Heart left ventricle (tissue), 16 donors: Measurements from ENCODE around the gene SPACA4. TPM values are rescaled to one million over a fixed set of nuclear protein-coding genes. Genes with fewer than 3 reads are reported as not detected.
"Not testable (repeated sequence)": the region's sequence is repeated elsewhere in the genome, so short reads cannot be mapped to it uniquely, and the experiment has no call there.

ENCODE experiments used
- ATAC-seq, 4 donors: fragments of 200-7000 bp; cut with Tn5 transposase; one replicate each; pipeline ENCODE4 v1.9.1; 2020 to 2022; ENCODE audit warnings: moderate library complexity in 4 of 4, mild to moderate bottlenecking in 3 of 4, moderate number of reproducible peaks in 1 of 4
- DNase-seq, 5 donors: peaks; one replicate each; pipeline ENCODE4 v3.0.0-alpha.2; 2020
- H3K27ac ChIP-seq, 12 donors: fragments of 200-600 bp; sonication (generic) in 4 of 12; one replicate each; pipeline versions ENCODE4 v1.5.0 to v1.8.0; 2016 to 2022; ENCODE audit warnings: mild to moderate bottlenecking in 2 of 12
- H3K27me3 ChIP-seq, 9 donors: fragments of 200-600 bp; sonication (generic) in 2 of 9; one replicate each; pipeline versions ENCODE4 v1.5.1 to v1.8.0; 2016 to 2022; ENCODE audit warnings: mild to moderate bottlenecking in 3 of 9
- H3K36me3 ChIP-seq, 9 donors: fragments of 200-600 bp; sonication (generic) in 2 of 9; one replicate each; pipeline versions ENCODE4 v1.5.0 to v1.8.0; 2018 to 2022; ENCODE audit warnings: mild to moderate bottlenecking in 2 of 9
- H3K4me1 ChIP-seq, 12 donors: fragments of 200-600 bp; sonication (generic) in 4 of 12; one replicate each; pipeline versions ENCODE4 v1.5.0 to v1.8.0; 2016 to 2022; ENCODE audit warnings: mild to moderate bottlenecking in 3 of 12
- H3K4me3 ChIP-seq, 12 donors: fragments of 200-600 bp; sonication (generic) in 4 of 12; one replicate each; pipeline versions ENCODE4 v1.5.0 to v1.8.0; 2017 to 2022; ENCODE audit warnings: mild to moderate bottlenecking in 9 of 12, moderate library complexity in 4 of 12
- H3K9me3 ChIP-seq, 12 donors: fragments of 200-600 bp; sonication (generic) in 4 of 12; one replicate each; pipeline versions ENCODE4 v1.5.0 to v1.8.0; 2016 to 2022; ENCODE audit warnings: mild to moderate bottlenecking in 1 of 12
- POLR2A ChIP-seq, 2 donors: fragments of 450-650 bp; IDR thresholded peaks; one replicate each; pipeline ENCODE4 v1.6.1; 2017; ENCODE audit warnings: antibody characterized with exemption in 2 of 2, mild to moderate bottlenecking in 2 of 2, moderate library complexity in 2 of 2
- WGBS, 4 donors: extraction: QIAGEN DNeasy Blood & Tissue Kit in 2 of 4; methylation state at CpG; one replicate each; pipeline versions ENCODE4 v1.1.5 to v1.1.7; 2013 to 2018; 5-methylcytosine and 5-hydroxymethylcytosine counted together
- intact Hi-C, 10 donors: fragments of 100-400 bp; cut with DNase I; formaldehyde crosslinking; loops; one replicate each; pipeline versions ENCODE4 v1.11.1 to v1.14.2; 2022
- polyA plus RNA-seq, 2 donors: library from polyadenylated mRNA; stranded (reverse); fragments of 200-250 nt; gene quantifications; one replicate each; pipeline ENCODE4 v1.2.3, GENCODE V29; 2013
- total RNA-seq, 9 donors: library from RNA; depleted of rRNA in 2 of 9; stranded (reverse); fragments of >200 nt in 2 of 9; fragmentation: NEBNext Ultra II Directional in 3 of 9; extraction: Animal tissue kit (Norgen Biotek cat#: 25700) in 3 of 9; gene quantifications; one replicate each; pipeline versions ENCODE4 v1.1.0 to v1.2.4, GENCODE V29; 2016 to 2023
- TF ChIP-seq, protein P1 (sequence below), 12 donors: fragments of 200-600 bp; sonication (generic) in 4 of 12; IDR thresholded peaks; one replicate each; pipeline versions ENCODE4 v1.5.0 to v1.8.0; 2018 to 2022; ENCODE audit warnings: antibody characterized with exemption in 12 of 12, mild to moderate bottlenecking in 5 of 12
- donor health status: ischemic (EF 13 %, LVEDD 7.1; RV severe dilation, severe dysfunction).
- donor health status: healthy with polysubstance abuse.
- donor health status: DM: no; HTN: yes; CAD: no.
- donor health status: DM: no; HTN: no; CAD: no.
- donor health status: ischemic (EF 25% LVEDD 6.9; RV normal size, moderate dysfunction).
- donor health status: ischemic (EF 25% LVEDD 5.7; RV mildly dilated, moderate dysfunction).
- donor health status: healthy.
- donor health status: DM: yes; HTN: yes; CAD: no.
- donor health status: ischemic (EF 35%, LVEDD 5.7; RV mildly dilated, moderate dysfunction).
- donor health status: nonischemic (EF 11% LVEDD 7.7; RV severe dilation, severe dysfunction).
- donor health status: DM: yes; HTN: yes; CAD: no.
- donor health status: PGD.
- donor health status: ischemic (EF 29% LVEDD 5.4; RV normal size, mild dysfunction).
- donor health status: nonischemic (EF 23%, LVEDD 6.1; RV moderate dilation, normal function).

The SPACA4 gene
- total and polyA plus RNA-seq, 11 donors = not detected

DNA sequence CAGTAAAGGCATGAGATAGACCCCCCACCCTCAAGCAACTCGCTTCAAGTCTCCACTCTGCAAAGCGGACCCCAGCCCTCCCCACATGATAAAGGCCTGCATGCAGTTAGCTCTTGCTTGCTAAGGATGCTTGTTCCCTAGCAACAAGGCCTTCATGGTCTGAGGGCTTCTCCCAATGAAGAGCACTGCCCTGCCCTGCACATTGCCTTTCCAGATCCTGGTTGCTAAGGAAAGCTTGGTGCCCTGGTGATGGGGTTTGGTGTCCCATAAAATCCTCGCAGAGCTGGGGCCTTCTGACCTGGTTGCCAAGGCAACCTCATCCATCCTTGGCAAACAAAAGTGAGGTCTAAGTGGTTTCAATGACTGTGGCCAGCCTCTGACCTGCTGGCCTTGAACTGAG is 24.7 kb downstream of the SPACA4 start:
- peaks cover 0 to 49% (median 3%) of the 10 kb centered on the region in 9 donors for H3K36me3 ChIP-seq
- H3K4me3 ChIP-seq = peak overlapping the region in 2 of 12 donors; percentile 16 to 31
- peaks cover 20 to 67% (median 51%) of the 10 kb centered on the region in 12 donors for H3K4me1 ChIP-seq
- H3K9me3 ChIP-seq = no peaks in the 10 kb centered on the region
- DNase-seq (no peak), ATAC-seq (no peak)
- no peak for TF ChIP-seq POLR2A (IDR thresholded peaks at IDR 0.05)
- TF ChIP-seq, protein P1, sequence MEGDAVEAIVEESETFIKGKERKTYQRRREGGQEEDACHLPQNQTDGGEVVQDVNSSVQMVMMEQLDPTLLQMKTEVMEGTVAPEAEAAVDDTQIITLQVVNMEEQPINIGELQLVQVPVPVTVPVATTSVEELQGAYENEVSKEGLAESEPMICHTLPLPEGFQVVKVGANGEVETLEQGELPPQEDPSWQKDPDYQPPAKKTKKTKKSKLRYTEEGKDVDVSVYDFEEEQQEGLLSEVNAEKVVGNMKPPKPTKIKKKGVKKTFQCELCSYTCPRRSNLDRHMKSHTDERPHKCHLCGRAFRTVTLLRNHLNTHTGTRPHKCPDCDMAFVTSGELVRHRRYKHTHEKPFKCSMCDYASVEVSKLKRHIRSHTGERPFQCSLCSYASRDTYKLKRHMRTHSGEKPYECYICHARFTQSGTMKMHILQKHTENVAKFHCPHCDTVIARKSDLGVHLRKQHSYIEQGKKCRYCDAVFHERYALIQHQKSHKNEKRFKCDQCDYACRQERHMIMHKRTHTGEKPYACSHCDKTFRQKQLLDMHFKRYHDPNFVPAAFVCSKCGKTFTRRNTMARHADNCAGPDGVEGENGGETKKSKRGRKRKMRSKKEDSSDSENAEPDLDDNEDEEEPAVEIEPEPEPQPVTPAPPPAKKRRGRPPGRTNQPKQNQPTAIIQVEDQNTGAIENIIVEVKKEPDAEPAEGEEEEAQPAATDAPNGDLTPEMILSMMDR (IDR thresholded peaks at IDR 0.05) = no peak
- intact Hi-C loops = no loop called here
- H3K27me3 ChIP-seq = no peaks in the 10 kb centered on the region
- WGBS, 4 donors = 48 to 93% (median 71%) methylated on average over 2 to 3 of the region's 3 CpGs
- H3K27ac ChIP-seq = peak overlapping the region in 11 of 12 donors; percentile 36 to 88 (median 84)

DNA sequence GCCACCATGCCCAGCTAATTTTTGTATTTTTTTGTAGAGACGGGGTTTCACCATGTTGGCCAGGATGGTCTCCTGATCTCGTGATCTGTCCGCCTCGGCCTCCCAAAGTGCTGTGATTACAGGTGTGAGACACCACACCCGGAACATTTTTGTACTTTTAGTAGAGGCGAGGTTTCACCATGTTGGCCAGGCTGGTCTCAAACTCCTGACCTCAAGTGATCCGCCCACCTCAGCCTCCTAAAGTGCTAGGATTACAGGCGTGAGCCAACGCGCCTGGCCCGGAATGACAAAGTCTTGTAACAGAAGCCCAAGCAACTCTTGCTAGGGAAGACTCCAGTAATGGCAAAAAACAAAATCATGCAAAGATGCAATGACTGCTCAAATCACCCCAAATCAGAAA is 25.7 kb downstream of the SPACA4 start:
- Histone ChIP-seq H3K36me3 (peaks cover 0 to 44% (median 3%) of the 10 kb centered on the region in 9 donors), H3K27ac (peak overlapping the region in 5 of 12 donors; percentile 85 to 97 (median 96))
- not testable (repeated sequence) for DNase-seq

DNA sequence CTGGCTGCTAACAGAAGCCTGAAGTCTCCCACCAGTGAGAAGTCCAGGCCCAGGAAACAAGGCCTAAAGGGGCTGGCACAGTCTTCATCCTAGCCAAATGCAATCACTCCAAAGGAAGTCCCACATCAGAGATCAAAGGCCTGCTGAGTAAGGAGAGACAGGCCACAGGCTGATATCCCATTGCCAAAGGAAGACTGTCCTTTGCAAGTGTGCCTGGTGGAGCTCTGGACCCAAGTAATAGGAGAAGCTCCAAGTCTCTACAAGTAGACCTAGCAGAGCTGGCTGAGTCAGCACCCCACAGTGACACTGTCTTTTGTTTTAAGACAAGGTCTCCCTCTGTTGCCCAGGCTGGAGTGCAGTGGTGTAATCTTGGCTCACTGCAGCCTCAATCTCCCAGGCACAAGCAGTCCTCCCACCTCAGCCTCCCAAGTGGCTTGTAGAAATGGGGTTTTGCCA is 26.2 kb downstream of the SPACA4 start:
- intact Hi-C loops = no loop called here

More for the DNA sequence above, 25.7 kb downstream of the SPACA4 start:
- 92 to 95% (median 94%) methylated on average over 11 of the region's 11 CpGs for WGBS, 4 donors
- H3K4me1 ChIP-seq = peaks cover 20 to 76% (median 54%) of the 10 kb centered on the region in 12 donors
- ATAC-seq, intact Hi-C loops, H3K27me3 ChIP-seq, H3K4me3 ChIP-seq, H3K9me3 ChIP-seq: not testable (repeated sequence)

DNA sequence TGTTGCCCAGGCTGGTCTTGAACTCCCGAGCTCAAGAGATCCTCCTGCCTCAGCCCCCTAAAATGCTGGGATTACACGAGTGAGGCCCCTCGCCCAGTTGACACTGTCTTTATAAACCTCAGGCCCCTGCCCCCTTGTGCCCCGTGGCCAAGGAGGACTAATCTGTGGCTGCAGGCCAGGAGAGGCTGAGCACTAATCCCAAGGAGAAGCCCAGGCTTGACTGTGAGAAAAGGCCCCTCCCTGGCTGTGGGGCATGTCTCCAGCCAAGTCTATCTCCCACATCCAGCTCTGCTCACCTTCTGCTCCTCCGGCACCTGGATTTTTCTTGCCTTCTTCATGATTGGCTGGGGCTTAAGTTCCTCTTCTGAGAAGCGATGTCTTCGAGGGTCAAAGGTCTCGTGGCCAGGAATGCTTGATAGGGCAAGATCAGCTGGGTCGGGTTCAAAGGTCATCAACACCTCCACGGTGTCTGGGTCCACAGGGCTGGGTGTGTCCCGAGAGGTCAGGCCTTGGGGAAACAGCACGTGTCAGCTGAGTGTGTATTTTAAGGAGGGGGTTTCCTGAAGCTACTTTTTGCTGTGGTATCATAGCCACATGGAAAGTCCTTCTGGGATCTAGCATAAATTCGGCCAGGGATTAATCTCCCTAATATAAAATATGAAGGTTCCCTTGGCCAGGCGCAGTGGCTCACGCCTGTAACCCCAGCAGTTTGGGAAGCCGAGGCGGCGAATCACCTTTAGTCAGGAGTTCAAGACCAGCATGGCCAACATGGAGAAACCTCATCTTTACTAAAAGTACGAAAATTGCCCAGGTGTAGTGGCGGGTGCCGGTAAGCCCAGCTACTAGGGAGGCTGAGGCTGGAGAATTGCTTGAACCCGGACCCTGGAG is 26.9 kb downstream of the SPACA4 start:
- peaks cover 20 to 78% (median 55%) of the 10 kb centered on the region in 12 donors for H3K4me1 ChIP-seq
- H3K36me3 ChIP-seq = peaks cover 0 to 44% (median 3%) of the 10 kb centered on the region in 9 donors
- peak overlapping the region; percentile 62 to 100 (median 96) for H3K27ac ChIP-seq
- 72 to 79% (median 75%) methylated on average over 21 to 22 of the region's 22 CpGs for WGBS, 4 donors
- peak in 1 of 5 donors; percentile 42 for DNase-seq
- intact Hi-C loops = no loop called here
- peak overlapping the region in 9 of 12 donors; percentile 59 to 93 (median 85) for H3K4me3 ChIP-seq
- H3K27me3 ChIP-seq = no peaks in the 10 kb centered on the region
- TF ChIP-seq, protein P1 (IDR thresholded peaks at IDR 0.05) = no peak
- no peak for TF ChIP-seq POLR2A (IDR thresholded peaks at IDR 0.05)
- no peaks in the 10 kb centered on the region for H3K9me3 ChIP-seq
- ATAC-seq = no peak

More for the DNA sequence above, 26.2 kb downstream of the SPACA4 start:
- peaks cover 20 to 76% (median 54%) of the 10 kb centered on the region in 12 donors for H3K4me1 ChIP-seq
- TF ChIP-seq POLR2A (IDR thresholded peaks at IDR 0.05) = no peak
- TF ChIP-seq, protein P1 (IDR thresholded peaks at IDR 0.05) = no peak
- ATAC-seq (no peak), DNase-seq (no peak)
- no peaks in the 10 kb centered on the region for H3K27me3 ChIP-seq
- H3K4me3 ChIP-seq = no peak overlapping the region
- peaks cover 0 to 44% (median 3%) of the 10 kb centered on the region in 9 donors for H3K36me3 ChIP-seq
- H3K27ac ChIP-seq = peak overlapping the region in 9 of 12 donors; percentile 92 to 98 (median 97)
- H3K9me3 ChIP-seq = no peaks in the 10 kb centered on the region
